PC-9 (cell line): ENCODE measurements around the gene TMEM30A. TPM values are rescaled to one million over a fixed set of nuclear protein-coding genes. Genes with fewer than 3 reads are reported as not detected.

Experiments
- BruUV-seq: library from RNA; stranded (reverse); fragments of 400-500 nt; replicated peaks from 2 replicates; lab custom pipeline; 2021; lab: Mats Ljungman, UMichigan
- CTCF ChIA-PET: fragments of 300-600 bp; sonication (Branson Sonifier 250); formaldehyde crosslinking; loops from one replicate; lab custom pipeline; 2022; ENCODE audit warnings: antibody characterized with exemption; lab: Charles Lee
- POLR2A ChIA-PET: fragments of 300-600 bp; sonication (Branson Sonifier 250); formaldehyde crosslinking; loops from one replicate; lab custom pipeline; 2022; ENCODE audit warnings: antibody characterized with exemption; ENCODE audit not compliant: unreplicated experiment; lab: Charles Lee
- DNase-seq, 2 experiments: peaks; one replicate each; pipeline versions ENCODE4 v3.0.0 to v3.0.0-alpha.2; 2015 to 2022; ENCODE audit warnings: mixed read lengths in 1 of 2
- H2AFZ ChIP-seq: fragments of 200-600 bp; sonication (generic); 2 replicates; pipeline ENCODE4 v1.8.1; 2017; ENCODE audit warnings: antibody characterized with exemption
- H3F3A ChIP-seq: fragments of 200-600 bp; sonication (generic); 2 replicates; pipeline ENCODE4 v1.8.1; 2017; ENCODE audit warnings: antibody characterized with exemption, mild to moderate bottlenecking, low read depth; ENCODE audit not compliant: insufficient read depth
- H3K27ac ChIP-seq: fragments of 200-600 bp; sonication (generic); 2 replicates; pipeline ENCODE4 v1.6.1; 2016; ENCODE audit warnings: mixed run types
- H3K27me3 ChIP-seq: fragments of 200-600 bp; sonication (generic); 2 replicates; pipeline ENCODE4 v1.6.1; 2016; ENCODE audit warnings: low read depth, mixed run types; ENCODE audit not compliant: insufficient read depth
- H3K36me3 ChIP-seq: fragments of 200-600 bp; sonication (generic); 2 replicates; pipeline ENCODE4 v1.6.1; 2016; ENCODE audit warnings: low read depth, mixed run types
- H3K4me1 ChIP-seq: fragments of 200-600 bp; sonication (generic); replicated peaks from 2 replicates; pipeline ENCODE4 v1.6.1; 2016; ENCODE audit warnings: mixed run types; ENCODE audit not compliant: insufficient read depth
- H3K4me2 ChIP-seq: fragments of 200-600 bp; sonication (generic); 2 replicates; pipeline ENCODE4 v1.6.1; 2017; ENCODE audit warnings: mixed run types
- H3K4me3 ChIP-seq: fragments of 200-600 bp; sonication (generic); 2 replicates; pipeline ENCODE4 v1.6.1; 2016; ENCODE audit warnings: mixed run types
- H3K79me2 ChIP-seq: fragments of 200-600 bp; sonication (generic); 2 replicates; pipeline ENCODE4 v1.6.1; 2017; ENCODE audit warnings: low read depth, mixed run types
- H3K9me2 ChIP-seq: fragments of 200-600 bp; sonication (generic); 2 replicates; pipeline ENCODE4 v1.8.1; 2017; ENCODE audit warnings: mild to moderate bottlenecking; ENCODE audit not compliant: insufficient read depth
- H3K9me3 ChIP-seq: fragments of 200-600 bp; sonication (generic); 2 replicates; pipeline ENCODE4 v1.8.1; 2016; ENCODE audit warnings: low read depth; ENCODE audit not compliant: insufficient read depth
- H4K20me1 ChIP-seq: fragments of 200-600 bp; sonication (generic); 2 replicates; pipeline ENCODE4 v1.8.1; 2017; ENCODE audit not compliant: insufficient read depth
- CTCF ChIP-seq: fragments of 200-600 bp; sonication (generic); conservative IDR thresholded peaks from 2 replicates; pipeline ENCODE4 v1.6.1; 2017; ENCODE audit warnings: mixed run types, antibody characterized with exemption, mild to moderate bottlenecking, moderate library complexity
- EZH2 ChIP-seq: fragments of 200-600 bp; sonication (generic); IDR thresholded peaks from 2 replicates; pipeline ENCODE4 v1.8.0; 2017; ENCODE audit warnings: antibody characterized with exemption, low read depth
- intact Hi-C: fragments of 100-400 bp; cut with micrococcal nuclease; formaldehyde crosslinking; loops from one replicate; pipeline ENCODE4 v1.10.0; 2022; ENCODE audit not compliant: unreplicated experiment
- total RNA-seq: library from RNA; stranded (reverse); gene quantifications from 2 replicates; pipeline ENCODE4 v1.2.3, GENCODE V29; 2021

The TMEM30A gene
- total RNA-seq, 1 experiment from 2014 or later, result 122 TPM

GRCh38 chr6:75234126-75234865 is 50.3 kb downstream of the TMEM30A start:
- no peaks in the 10 kb centered on the region for H3K27me3 ChIP-seq
- no peaks in the 10 kb centered on the region for H3K9me3 ChIP-seq
- no peak overlapping the region for H2AFZ ChIP-seq
- no TSS peak for BruUV-seq
- no peaks in the 10 kb centered on the region for H3K79me2 ChIP-seq
- TF ChIP-seq EZH2 (no peak), CTCF (no peak)
- intact Hi-C loops, result no loop called here
- POLR2A ChIA-PET, result interaction anchor here (0.6 to 0.8 kb wide), 2 partner anchors 34 to 307 kb away, joined by 7 to 11 read pairs; no protein-coding TSS in a partner anchor
- CTCF ChIA-PET, result no interaction called here
- peaks cover 7% of the 10 kb centered on the region; the same call in 1 of the 2 replicates for H4K20me1 ChIP-seq
- peaks cover 24% of the 10 kb centered on the region for H3F3A ChIP-seq
- no peak overlapping the region for H3K4me3 ChIP-seq
- H3K4me2 ChIP-seq, result no peak overlapping the region
- no peak overlapping the region for H3K27ac ChIP-seq
- H3K4me1 ChIP-seq, result no peaks in the 10 kb centered on the region
- H3K36me3 ChIP-seq, result peaks cover 12% of the 10 kb centered on the region
- no peak for DNase-seq
- H3K9me2 ChIP-seq, result no peaks in the 10 kb centered on the region

- ChIA-PET POLR2A (interaction anchor here (0.5 to 0.8 kb wide), 2 partner anchors 10 to 308 kb away, joined by 3 to 7 read pairs; no protein-coding TSS in a partner anchor), CTCF (no interaction called here)
- Histone ChIP-seq H2AFZ (no peak overlapping the region), H3K27me3 (no peaks in the 10 kb centered on the region), H3K4me2 (no peak overlapping the region), H3K9me3 (no peaks in the 10 kb centered on the region), H3F3A (peaks cover 16% of the 10 kb centered on the region), H3K4me1 (no peaks in the 10 kb centered on the region), H3K9me2 (no peaks in the 10 kb centered on the region), H3K79me2 (no peaks in the 10 kb centered on the region), H3K36me3 (peaks cover 12% of the 10 kb centered on the region), H3K4me3 (no peak overlapping the region), H4K20me1 (peaks cover under 1% of the 10 kb centered on the region; the same call in 1 of the 2 replicates), H3K27ac (no peak overlapping the region)
- intact Hi-C loops, result no loop called here
- no TSS peak for BruUV-seq
- TF ChIP-seq CTCF, result no peak
- no peak for TF ChIP-seq EZH2
- DNase-seq, result no peak
Measured at GRCh38 chr6:75233092-75233615, 51.4 kb downstream of the TMEM30A start.

GRCh38 chr6:75230484-75231325 is 53.9 kb downstream of the TMEM30A start:
- TF ChIP-seq CTCF (peak; percentile 77), EZH2 (no peak)
- H3K4me1 ChIP-seq, result no peaks in the 10 kb centered on the region
- no peaks in the 10 kb centered on the region for H3K79me2 ChIP-seq
- H4K20me1 ChIP-seq, result no peaks in the 10 kb centered on the region
- POLR2A ChIA-PET, result no interaction called here
- peak overlapping the region; percentile 35; the same call in 1 of the 2 replicates for H3K4me2 ChIP-seq
- H3F3A ChIP-seq, result no peaks in the 10 kb centered on the region; the same call in 1 of the 2 replicates
- BruUV-seq, result no TSS peak
- H3K9me3 ChIP-seq, result no peaks in the 10 kb centered on the region
- CTCF ChIA-PET, result no interaction called here
- H3K9me2 ChIP-seq, result no peaks in the 10 kb centered on the region
- no peaks in the 10 kb centered on the region for H3K36me3 ChIP-seq
- no peak overlapping the region for H3K27ac ChIP-seq
- no peak overlapping the region for H2AFZ ChIP-seq
- DNase-seq, result peak in 1 of 2 experiments; percentile 34
- intact Hi-C loops, result no loop called here
- H3K4me3 ChIP-seq, result no peak overlapping the region
- H3K27me3 ChIP-seq, result no peaks in the 10 kb centered on the region
